ENCODE results near the gene DYNLT2. TPM values are rescaled to one million over a fixed set of nuclear protein-coding genes. Genes with fewer than 3 reads are reported as not detected.

Gene DYNLT2
- total RNA-seq, 1 donor from 2014 or later, result 2.5 TPM

- TF ChIP-seq, protein P1, sequence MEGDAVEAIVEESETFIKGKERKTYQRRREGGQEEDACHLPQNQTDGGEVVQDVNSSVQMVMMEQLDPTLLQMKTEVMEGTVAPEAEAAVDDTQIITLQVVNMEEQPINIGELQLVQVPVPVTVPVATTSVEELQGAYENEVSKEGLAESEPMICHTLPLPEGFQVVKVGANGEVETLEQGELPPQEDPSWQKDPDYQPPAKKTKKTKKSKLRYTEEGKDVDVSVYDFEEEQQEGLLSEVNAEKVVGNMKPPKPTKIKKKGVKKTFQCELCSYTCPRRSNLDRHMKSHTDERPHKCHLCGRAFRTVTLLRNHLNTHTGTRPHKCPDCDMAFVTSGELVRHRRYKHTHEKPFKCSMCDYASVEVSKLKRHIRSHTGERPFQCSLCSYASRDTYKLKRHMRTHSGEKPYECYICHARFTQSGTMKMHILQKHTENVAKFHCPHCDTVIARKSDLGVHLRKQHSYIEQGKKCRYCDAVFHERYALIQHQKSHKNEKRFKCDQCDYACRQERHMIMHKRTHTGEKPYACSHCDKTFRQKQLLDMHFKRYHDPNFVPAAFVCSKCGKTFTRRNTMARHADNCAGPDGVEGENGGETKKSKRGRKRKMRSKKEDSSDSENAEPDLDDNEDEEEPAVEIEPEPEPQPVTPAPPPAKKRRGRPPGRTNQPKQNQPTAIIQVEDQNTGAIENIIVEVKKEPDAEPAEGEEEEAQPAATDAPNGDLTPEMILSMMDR (conservative IDR thresholded peaks at IDR 0.05; ENCODE audit: low read depth, low read length), result no peak
- no peak overlapping the region for H3K4me3 ChIP-seq (ENCODE audit: low read depth, low read length)
These were observed 43.1 kb upstream of the DYNLT2 start for GRCh38 chr6:169794317-169795055.

GRCh38 chr6:169793408-169793807 is 42.0 kb upstream of the DYNLT2 start:
- DNase-seq (ENCODE audit: low read depth), result no peak
- H3K4me3 ChIP-seq (ENCODE audit: low read depth, low read length), result no peak overlapping the region
- TF ChIP-seq, protein P1 (conservative IDR thresholded peaks at IDR 0.05; ENCODE audit: low read depth, low read length), result no peak

More at GRCh38 chr6:169794317-169795055, 43.1 kb upstream of the DYNLT2 start:
- DNase-seq (ENCODE audit: low read depth), result no peak

GRCh38 chr6:169792306-169793015 is 41.1 kb upstream of the DYNLT2 start:
- H3K4me3 ChIP-seq (ENCODE audit: low read depth, low read length), result no peak overlapping the region
- TF ChIP-seq, protein P1 (conservative IDR thresholded peaks at IDR 0.05; ENCODE audit: low read depth, low read length), result no peak
- no peak for DNase-seq (ENCODE audit: low read depth)

DNA sequence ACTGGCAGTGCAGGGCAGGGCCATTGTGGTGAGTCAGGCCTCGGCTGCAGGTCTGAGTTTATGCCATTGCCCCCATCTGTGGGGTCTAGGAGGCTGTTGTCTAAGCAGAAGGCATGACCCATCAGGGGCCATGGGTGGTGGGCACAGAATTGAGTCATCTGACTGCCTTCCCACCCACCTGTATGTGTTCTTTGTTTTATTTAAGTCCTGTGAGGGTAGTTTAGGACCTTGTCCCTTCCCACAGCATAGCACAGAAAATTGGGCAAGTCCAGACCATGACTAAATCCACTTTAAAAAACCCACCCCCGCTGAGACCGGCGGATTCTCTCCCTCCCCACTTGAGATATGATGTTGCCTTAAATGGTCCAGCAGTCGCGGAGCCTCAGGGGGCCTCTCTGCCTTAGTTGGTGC is 40.4 kb upstream of the DYNLT2 start:
- DNase-seq (ENCODE audit: low read depth), result no peak
- H3K4me3 ChIP-seq (ENCODE audit: low read depth, low read length), result no peak overlapping the region
- TF ChIP-seq, protein P1 (conservative IDR thresholded peaks at IDR 0.05; ENCODE audit: low read depth, low read length), result no peak

DNA sequence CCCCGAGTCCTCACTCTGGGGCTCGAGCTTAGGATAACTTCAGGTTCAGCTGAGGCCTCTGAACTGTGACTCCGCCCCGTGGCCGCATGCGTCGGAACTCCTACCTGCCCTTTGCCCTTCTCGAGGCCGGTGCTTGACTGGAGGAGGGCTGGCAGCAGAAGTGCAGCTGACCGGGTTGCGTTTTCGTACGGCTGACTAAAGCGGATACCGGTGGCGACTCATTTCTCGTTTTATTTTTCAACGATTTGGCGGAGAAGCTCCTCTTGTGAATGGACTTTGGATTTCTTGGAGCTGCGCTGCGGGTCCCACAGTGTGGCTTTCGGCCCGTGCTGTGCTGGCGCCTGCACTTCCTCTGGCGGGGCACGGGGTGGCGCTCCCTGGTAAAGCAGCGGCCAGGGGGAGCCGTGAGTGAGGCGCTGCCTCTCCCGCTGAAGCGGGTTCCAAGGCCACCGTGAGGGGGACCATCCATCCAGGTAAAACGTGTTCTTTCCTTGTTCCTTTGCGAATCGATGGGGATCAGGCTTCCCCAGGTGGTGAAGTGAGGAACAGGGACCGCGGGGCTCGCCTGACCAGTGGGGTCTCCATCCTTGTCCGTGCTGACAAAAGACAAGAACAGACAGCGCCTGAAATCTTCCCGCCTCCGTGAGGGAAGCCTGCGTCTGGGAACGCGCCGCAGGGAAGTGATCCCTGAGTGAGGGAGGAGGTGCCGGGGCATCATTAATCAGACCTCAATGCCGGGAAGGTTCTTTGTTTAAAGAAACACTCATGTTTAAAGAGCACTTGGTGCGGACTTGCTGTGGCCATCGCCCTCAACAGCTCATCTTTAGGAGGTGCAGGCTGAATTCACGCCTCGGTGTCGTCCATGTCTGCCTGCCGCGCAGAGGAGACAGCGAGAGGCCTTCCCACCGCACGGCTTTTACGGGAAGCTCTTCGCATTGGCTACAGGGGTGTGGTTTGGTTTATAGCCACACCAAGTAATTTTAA is 38.9 kb upstream of the DYNLT2 start:
- no peak for DNase-seq (ENCODE audit: low read depth)

More for the DNA sequence above, 38.9 kb upstream of the DYNLT2 start:
- TF ChIP-seq, protein P1 (conservative IDR thresholded peaks at IDR 0.05; ENCODE audit: low read depth, low read length), result peak; percentile 97
- peak overlapping the region; percentile 54 for H3K4me3 ChIP-seq (ENCODE audit: low read depth, low read length)

All from epithelial cell of proximal tubule (primary cell).